HG03025 (cell line): ENCODE measurements around the gene HELZ2.

Experiments used
- ATAC-seq: cut with Tn5 transposase; IDR thresholded peaks from one replicate; pipeline ENCODE4 v1.9.1; 2021; ENCODE audit warnings: mild to moderate bottlenecking, moderate library complexity; ENCODE audit not compliant: unreplicated experiment, low FRiP score

The HELZ2 gene

GRCh38 chr20:63598479-63599395 lies 24.7 kb upstream of the HELZ2 start:
- ATAC-seq, result no peak

DNA sequence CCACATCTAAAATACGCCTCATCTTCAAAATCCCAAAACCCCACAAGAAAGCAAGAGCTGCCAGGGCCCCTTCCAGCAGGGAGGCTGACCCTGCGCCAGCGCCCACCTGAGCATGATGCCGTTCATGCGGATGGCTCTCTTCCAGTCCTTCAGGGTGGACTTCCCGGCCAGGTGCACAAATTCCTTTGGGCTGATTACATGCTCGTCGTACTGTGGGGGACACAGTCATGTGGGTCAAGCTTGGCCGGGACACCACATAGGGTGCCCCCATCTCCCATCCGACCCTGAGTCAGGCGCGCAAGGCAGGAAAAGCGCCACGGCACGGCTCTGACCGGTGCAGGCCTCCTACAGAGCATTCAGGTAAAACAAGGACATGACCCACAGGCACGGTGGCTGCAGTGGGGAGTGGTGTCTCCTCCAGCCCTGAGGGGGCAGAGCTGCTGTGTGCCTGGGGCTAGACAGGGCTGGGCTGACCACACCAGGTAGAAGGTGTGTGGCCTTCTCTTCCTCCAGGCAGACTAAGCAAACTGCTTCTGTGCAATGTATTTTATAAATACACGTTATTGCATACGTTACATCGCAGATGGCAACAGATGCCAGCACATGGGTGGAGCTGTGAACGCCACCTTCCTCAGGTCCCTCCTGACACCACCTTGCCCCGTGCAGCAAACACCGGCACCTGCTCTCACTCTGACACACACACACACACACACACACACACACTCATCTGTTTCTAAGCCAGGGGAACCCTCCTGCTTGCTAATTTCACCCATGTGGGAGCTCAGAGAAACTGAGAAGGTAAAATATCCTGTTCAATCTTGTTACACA lies 23.8 kb upstream of the HELZ2 start:
- no peak for ATAC-seq

DNA sequence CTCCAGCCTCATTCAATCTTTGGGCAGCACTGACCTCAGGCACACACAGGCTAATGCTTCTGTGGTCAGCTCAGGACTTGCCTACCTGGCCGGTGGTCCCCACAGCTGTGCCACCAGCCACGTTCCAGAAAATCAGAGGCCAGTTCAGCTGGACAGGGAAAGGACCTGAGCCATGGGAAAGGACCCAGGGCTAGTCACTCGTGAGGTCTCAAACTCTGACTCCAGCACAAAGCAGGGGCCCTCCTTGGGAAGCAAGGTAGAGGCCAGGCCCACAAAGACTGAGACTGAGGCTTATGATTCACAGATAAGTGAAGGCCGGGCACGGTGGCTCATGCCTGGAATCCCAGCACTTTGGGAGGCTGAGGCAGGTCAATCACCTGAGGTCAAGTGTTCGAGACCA lies 22.4 kb upstream of the HELZ2 start:
- no peak for ATAC-seq

- no peak for ATAC-seq
Observed at GRCh38 chr20:63595416-63596127, 21.5 kb upstream of the HELZ2 start.

GRCh38 chr20:63594043-63594561 lies 20.1 kb upstream of the HELZ2 start:
- ATAC-seq, result no peak

DNA sequence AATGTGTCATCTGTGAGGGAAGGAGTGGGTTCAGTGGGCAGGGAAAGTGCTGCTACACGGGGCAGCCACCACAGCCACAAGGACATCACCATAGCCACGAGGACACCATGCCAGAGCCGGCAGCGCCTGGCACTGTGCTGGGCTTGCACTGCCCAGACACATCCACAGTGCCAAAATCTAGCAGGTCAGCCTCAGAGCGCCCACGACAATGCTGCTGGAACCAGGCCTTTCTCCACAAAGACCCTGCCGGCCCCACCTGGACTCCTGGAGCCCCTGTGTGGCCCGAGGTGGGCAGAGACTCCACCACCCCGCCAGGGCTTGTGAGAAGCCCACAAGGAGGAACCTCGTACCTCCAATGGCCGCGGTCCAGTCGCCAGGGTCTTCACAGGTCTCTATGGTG lies 18.6 kb upstream of the HELZ2 start:
- no peak for ATAC-seq

- no peak for ATAC-seq
Observed at GRCh38 chr20:63591786-63592355, 17.8 kb upstream of the HELZ2 start.

DNA sequence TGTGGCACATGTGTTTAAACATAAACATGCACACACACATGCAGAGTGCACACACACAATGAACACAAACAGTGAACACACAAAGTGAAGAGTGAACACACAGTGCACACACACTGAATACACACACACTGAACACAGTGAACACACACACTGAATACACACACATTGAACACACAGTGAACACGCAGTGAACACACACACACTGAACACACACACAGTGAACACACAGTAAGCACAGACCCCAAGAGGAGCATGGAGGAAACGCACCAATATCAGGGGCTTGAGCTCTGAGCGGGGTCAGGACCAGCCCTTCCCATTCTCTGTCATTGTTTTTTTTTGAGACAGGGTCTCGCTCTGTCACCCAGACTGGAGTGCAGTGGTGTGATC lies 17.1 kb upstream of the HELZ2 start:
- ATAC-seq, result no peak

DNA sequence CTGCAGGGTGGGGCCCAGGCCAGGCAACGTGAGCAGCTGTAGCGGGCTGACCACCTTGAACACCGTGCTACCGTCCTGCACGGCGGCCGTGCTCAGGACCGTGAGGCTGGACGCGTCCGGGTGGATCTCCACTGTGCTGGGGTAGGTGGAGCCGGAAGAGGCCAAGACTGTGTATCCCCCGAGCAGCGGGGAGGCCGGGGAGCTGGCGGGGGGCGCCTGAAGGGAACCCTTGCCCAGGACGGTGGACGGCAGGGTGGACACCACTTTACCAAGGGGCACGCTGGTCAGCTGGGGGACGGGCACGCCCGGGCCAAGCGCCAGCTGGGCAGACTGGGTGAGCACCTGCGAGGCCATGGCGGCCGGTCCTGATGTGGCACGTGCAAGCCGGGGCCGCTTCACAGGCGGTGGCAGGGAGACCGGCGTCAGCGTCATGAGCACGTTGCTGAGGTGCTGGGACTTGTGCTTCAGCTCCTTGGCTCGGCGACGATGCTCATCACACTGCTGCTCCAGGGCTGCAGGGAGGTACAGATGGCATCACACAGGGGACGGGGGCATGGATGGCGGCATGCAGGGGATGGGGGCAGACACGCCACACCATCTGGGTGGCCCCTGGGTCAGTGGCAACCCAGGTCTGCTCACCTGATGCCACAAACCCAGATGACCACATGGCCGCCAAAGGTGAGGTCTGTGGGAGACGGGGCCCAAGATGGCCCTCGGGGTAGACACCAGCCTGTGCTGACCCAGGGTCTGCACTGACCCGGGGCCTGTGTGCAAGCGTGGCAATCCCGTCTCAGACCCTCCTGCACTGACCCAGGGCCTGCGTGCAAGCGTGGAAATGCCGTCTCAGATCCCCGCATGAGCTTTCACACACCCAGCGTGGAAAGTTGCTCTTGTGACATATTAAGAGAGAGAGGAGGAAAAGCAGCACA lies 16.4 kb upstream of the HELZ2 start:
- no peak for ATAC-seq

- no peak for ATAC-seq
Observed at GRCh38 chr20:63589261-63590217, 15.5 kb upstream of the HELZ2 start.

DNA sequence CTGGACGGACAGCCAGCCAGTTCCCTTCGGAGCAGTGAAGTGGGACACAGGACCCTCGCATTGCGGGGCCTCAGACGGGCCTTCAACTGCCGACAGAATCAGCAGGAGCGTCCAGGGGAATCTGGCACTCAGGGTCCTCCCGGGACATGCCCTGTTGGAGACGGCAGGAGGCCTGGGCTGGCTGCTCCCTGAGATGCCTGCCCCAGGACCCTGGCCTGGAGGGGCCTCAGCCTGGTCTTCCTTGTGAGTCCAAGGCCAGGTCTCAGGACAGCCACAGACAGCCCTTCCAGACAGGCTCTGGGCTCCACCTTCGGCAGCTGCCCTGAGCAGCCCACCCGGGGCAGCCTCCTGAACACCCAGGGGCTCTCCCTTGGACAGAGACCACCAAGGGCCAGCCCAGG lies 14.6 kb upstream of the HELZ2 start:
- no peak for ATAC-seq

- no peak for ATAC-seq
Observed at GRCh38 chr20:63587776-63588591, 13.9 kb upstream of the HELZ2 start.

GRCh38 chr20:63587256-63587655 lies 13.2 kb upstream of the HELZ2 start:
- ATAC-seq, result no peak

GRCh38 chr20:63586797-63587196 lies 12.8 kb upstream of the HELZ2 start:
- no peak for ATAC-seq

- ATAC-seq, result no peak
Observed at GRCh38 chr20:63585616-63586565, 11.9 kb upstream of the HELZ2 start.

DNA sequence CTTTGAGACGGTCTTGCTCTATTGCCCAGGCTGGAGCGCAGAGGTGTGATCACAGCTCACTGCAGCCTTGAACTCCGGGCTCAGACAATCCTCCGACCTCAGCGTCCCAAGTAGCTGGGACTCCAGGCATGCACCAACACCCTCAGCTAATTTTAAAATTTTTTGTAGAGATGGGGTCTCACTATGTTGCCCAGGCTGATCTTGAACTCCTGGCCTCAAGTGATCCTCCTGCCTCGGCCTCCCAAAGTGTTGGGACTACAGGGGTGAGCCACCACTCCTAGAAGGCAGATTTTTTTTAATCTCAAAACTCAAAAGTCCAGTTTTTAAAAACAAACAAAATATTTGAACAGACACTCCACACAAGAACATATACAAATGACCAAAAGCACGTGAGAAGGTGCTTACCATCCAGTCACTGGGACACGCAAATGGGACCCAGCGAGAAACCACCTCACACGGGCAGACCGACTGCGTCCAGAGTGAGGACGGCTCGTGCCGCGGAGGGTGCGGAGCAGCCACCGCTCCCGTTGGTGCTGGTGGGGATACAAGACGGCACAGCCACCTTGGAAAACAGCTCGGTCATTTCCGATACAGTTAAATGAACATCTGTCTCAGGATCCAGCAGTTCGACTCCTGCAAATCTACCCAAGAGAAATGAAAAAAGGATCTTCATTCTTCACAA lies 8.5 kb upstream of the HELZ2 start:
- no peak for ATAC-seq
